Retinal pigment epithelial cell (primary cell): ENCODE measurements around the gene GALNT10.

Experiments
- DNase-seq: peaks from one replicate; pipeline ENCODE4 v3.0.0-alpha.2; 2010; ENCODE audit warnings: low read depth
- H3K4me3 ChIP-seq: 2 replicates; pipeline ENCODE4 v1.5.1; 2011; ENCODE audit warnings: mild to moderate bottlenecking, low read length, control low read depth, moderate library complexity
- CTCF ChIP-seq: conservative IDR thresholded peaks from 2 replicates; pipeline ENCODE4 v1.5.1; 2011; ENCODE audit warnings: low read depth, low read length, control low read depth, inconsistent platforms

GALNT10 gene

GRCh38 chr5:154319736-154320135, 129.2 kb downstream of the GALNT10 start:
- no peak for DNase-seq
- H3K4me3 ChIP-seq: no peak overlapping the region
- no peak for TF ChIP-seq CTCF

GRCh38 chr5:154320224-154321089, 129.9 kb downstream of the GALNT10 start:
- TF ChIP-seq CTCF: no peak
- DNase-seq: no peak

GRCh38 chr5:154321546-154321945, 131.0 kb downstream of the GALNT10 start:
- DNase-seq: no peak
- TF ChIP-seq CTCF: no peak
- no peak overlapping the region for H3K4me3 ChIP-seq

More at GRCh38 chr5:154320224-154321089, 129.9 kb downstream of the GALNT10 start:
- no peak overlapping the region for H3K4me3 ChIP-seq

- TF ChIP-seq CTCF: no peak
- H3K4me3 ChIP-seq: no peak overlapping the region
- DNase-seq: no peak
These were observed 133.5 kb downstream of the GALNT10 start for GRCh38 chr5:154324033-154324432.

GRCh38 chr5:154325566-154325965, 135.0 kb downstream of the GALNT10 start:
- no peak for TF ChIP-seq CTCF
- no peak for DNase-seq
- no peak overlapping the region for H3K4me3 ChIP-seq

- TF ChIP-seq CTCF: no peak
- DNase-seq: no peak
These were observed 138.5 kb downstream of the GALNT10 start for GRCh38 chr5:154329062-154329461.

GRCh38 chr5:154329519-154330040, 139.0 kb downstream of the GALNT10 start:
- no peak for TF ChIP-seq CTCF

More at GRCh38 chr5:154329062-154329461, 138.5 kb downstream of the GALNT10 start:
- no peak overlapping the region for H3K4me3 ChIP-seq

More at GRCh38 chr5:154329519-154330040, 139.0 kb downstream of the GALNT10 start:
- DNase-seq: no peak
- H3K4me3 ChIP-seq: no peak overlapping the region
